Fibroblast of lung (primary cell): Measurements from ENCODE around the gene RHBDL3. TPM values are rescaled to one million over a fixed set of nuclear protein-coding genes. Genes with fewer than 3 reads are reported as not detected.

Experiments used
- DNase-seq, 2 donors: peaks; one replicate each; pipeline versions ENCODE4 v3.0.0 to v3.0.0-alpha.2; 2010; ENCODE audit warnings: low read depth in 2 of 2
- H2AFZ ChIP-seq: 2 replicates; pipeline ENCODE4 v1.5.1; 2012; ENCODE audit warnings: low read length, control low read depth, inconsistent platforms
- H3K27ac ChIP-seq: 2 replicates; pipeline ENCODE4 v1.5.1; 2011; ENCODE audit warnings: low read length, control low read depth; ENCODE audit not compliant: insufficient read depth
- H3K27me3 ChIP-seq: 2 replicates; pipeline ENCODE4 v1.5.1; 2011; ENCODE audit warnings: mild to moderate bottlenecking, low read length; ENCODE audit not compliant: control insufficient read depth, insufficient read depth
- H3K36me3 ChIP-seq: 2 replicates; pipeline ENCODE4 v1.5.1; 2011; ENCODE audit warnings: low read length; ENCODE audit not compliant: control insufficient read depth, insufficient read depth
- H3K4me1 ChIP-seq: 2 replicates; pipeline ENCODE4 v1.5.1; 2011; ENCODE audit warnings: low read length; ENCODE audit not compliant: control insufficient read depth, insufficient read depth; ENCODE audit errors: extremely low read depth
- H3K4me2 ChIP-seq: 2 replicates; pipeline ENCODE4 v1.5.1; 2011; ENCODE audit warnings: low read length, control low read depth; ENCODE audit not compliant: insufficient read depth; ENCODE audit errors: extremely low read depth
- H3K4me3 ChIP-seq, 4 experiments: fragments of 200-600 bp in 1 of 4; sonication (generic) in 1 of 4; replicated peaks in 1 of 4; 2 replicates each; pipeline ENCODE4 v1.5.1; 2011 to 2016; ENCODE audit warnings: low read length in 4 of 4, low read depth in 3 of 4, mild to moderate bottlenecking in 3 of 4, control low read depth in 2 of 4, inconsistent platforms in 1 of 4, mixed read lengths in 1 of 4; ENCODE audit not compliant: insufficient read depth in 1 of 4; ENCODE audit errors: control extremely low read depth in 1 of 4
- H3K79me2 ChIP-seq: 2 replicates; pipeline ENCODE4 v1.5.1; 2012; ENCODE audit warnings: mild to moderate bottlenecking, low read length, inconsistent platforms; ENCODE audit not compliant: control insufficient read depth, insufficient read depth
- H3K9ac ChIP-seq: 2 replicates; pipeline ENCODE4 v1.5.1; 2011; ENCODE audit warnings: mild to moderate bottlenecking, low read length, control low read depth; ENCODE audit not compliant: insufficient read depth
- H3K9me3 ChIP-seq: 2 replicates; pipeline ENCODE4 v1.5.1; 2012; ENCODE audit warnings: low read depth, low read length; ENCODE audit not compliant: control insufficient read depth, insufficient read depth
- H4K20me1 ChIP-seq: 2 replicates; pipeline ENCODE4 v1.5.1; 2011; ENCODE audit warnings: low read length; ENCODE audit not compliant: control insufficient read depth, insufficient read depth; ENCODE audit errors: extremely low read depth
- CTCF ChIP-seq, 2 donors: IDR thresholded peaks in 1 of 2; conservative IDR thresholded peaks in 1 of 2; 1 replicate in 1 of 2; 2 replicates in 1 of 2; pipeline ENCODE4 v1.5.1; 2011 to 2012; ENCODE audit warnings: low read length in 2 of 2, control low read depth in 1 of 2, inconsistent platforms in 1 of 2, low read depth in 1 of 2, mild to moderate bottlenecking in 1 of 2
- EZH2 ChIP-seq: IDR thresholded peaks from 2 replicates; pipeline ENCODE4 v1.5.1; 2012; ENCODE audit warnings: low read length, control low read depth, mild to moderate bottlenecking; ENCODE audit errors: missing control alignments
- polyA plus RNA-seq, 2 donors: library from polyadenylated mRNA; depleted of rRNA in 1 of 2; stranded (reverse) in 1 of 2; unstranded in 1 of 2; fragments of >200 nt; gene quantifications; 2 replicates each; pipeline ENCODE4 v1.2.1, GENCODE V29; 2011 to 2012; ENCODE audit warnings: missing spikeins in 1 of 2
- total RNA-seq: library from RNA; depleted of rRNA; stranded (reverse); fragments of >200 nt; gene quantifications from 2 replicates; pipeline ENCODE4 v1.2.1, GENCODE V29; 2014

The RHBDL3 gene
- total and polyA plus RNA-seq, 2 donors (not counting 1 experiment from before 2014, with no cell fraction given), result 0.17 to 0.43 TPM

GRCh38 chr17:32298721-32299579 lies 33.3 kb downstream of the RHBDL3 start:
- Histone ChIP-seq H3K9me3 (no peaks in the 10 kb centered on the region), H3K4me2 (no peak overlapping the region), H3K4me1 (no peaks in the 10 kb centered on the region), H3K4me3 (no peak overlapping the region), H3K79me2 (no peaks in the 10 kb centered on the region), H4K20me1 (no peaks in the 10 kb centered on the region), H3K9ac (no peak overlapping the region), H2AFZ (no peak overlapping the region), H3K36me3 (no peaks in the 10 kb centered on the region), H3K27me3 (peaks cover 3% of the 10 kb centered on the region), H3K27ac (no peak overlapping the region)
- DNase-seq, result no peak
- TF ChIP-seq EZH2 (no peak), CTCF (conservative IDR thresholded peaks at IDR 0.05 in 1 of 2, IDR thresholded peaks at IDR 0.05 in 1 of 2; ENCODE audit: low read depth in 1 of 2, low read length in 2 of 2) (no peak)

- H3K79me2 ChIP-seq, result no peaks in the 10 kb centered on the region
- peaks cover 3% of the 10 kb centered on the region for H3K27me3 ChIP-seq
- no peak overlapping the region for H3K4me2 ChIP-seq
- TF ChIP-seq CTCF (conservative IDR thresholded peaks at IDR 0.05 in 1 of 2, IDR thresholded peaks at IDR 0.05 in 1 of 2; ENCODE audit: low read depth in 1 of 2, low read length in 2 of 2), result no peak
- no peak for TF ChIP-seq EZH2
- no peaks in the 10 kb centered on the region for H4K20me1 ChIP-seq
- H3K4me3 ChIP-seq, result no peak overlapping the region
- H3K9me3 ChIP-seq, result no peaks in the 10 kb centered on the region
- no peak overlapping the region for H2AFZ ChIP-seq
- no peaks in the 10 kb centered on the region for H3K4me1 ChIP-seq
- H3K9ac ChIP-seq, result no peak overlapping the region
- H3K27ac ChIP-seq, result no peak overlapping the region
- no peak for DNase-seq
- H3K36me3 ChIP-seq, result no peaks in the 10 kb centered on the region
These were observed 34.0 kb downstream of the RHBDL3 start for GRCh38 chr17:32299580-32300164.

DNA sequence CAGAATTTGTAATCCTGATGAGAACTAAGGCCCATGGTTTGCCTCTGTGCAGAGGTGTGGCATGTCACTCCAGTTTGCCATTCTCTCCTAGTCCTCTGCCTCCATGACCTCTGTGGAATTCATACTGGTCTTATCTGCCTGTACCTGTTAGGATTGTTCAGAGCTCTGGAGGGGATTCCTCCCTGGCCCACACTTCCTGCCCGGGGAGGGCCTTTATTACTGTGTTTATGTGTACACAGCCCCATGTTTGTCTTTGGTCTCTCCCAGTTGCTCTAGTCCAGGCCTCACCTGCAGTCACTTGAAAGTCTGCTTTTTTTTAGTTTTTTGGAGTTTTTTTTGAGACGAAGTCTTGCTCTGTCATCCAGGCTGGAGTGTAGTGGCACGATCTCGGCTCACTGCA lies 36.4 kb downstream of the RHBDL3 start:
- no peaks in the 10 kb centered on the region for H3K4me1 ChIP-seq
- no peak overlapping the region for H3K4me3 ChIP-seq
- no peak overlapping the region for H2AFZ ChIP-seq
- no peak overlapping the region for H3K4me2 ChIP-seq
- no peaks in the 10 kb centered on the region for H3K27me3 ChIP-seq
- H3K79me2 ChIP-seq, result no peaks in the 10 kb centered on the region
- no peaks in the 10 kb centered on the region for H3K9me3 ChIP-seq
- no peak overlapping the region for H3K9ac ChIP-seq
- no peak for TF ChIP-seq EZH2
- no peak for TF ChIP-seq CTCF (conservative IDR thresholded peaks at IDR 0.05 in 1 of 2, IDR thresholded peaks at IDR 0.05 in 1 of 2; ENCODE audit: low read depth in 1 of 2, low read length in 2 of 2)
- H4K20me1 ChIP-seq, result no peaks in the 10 kb centered on the region
- DNase-seq, result no peak
- H3K27ac ChIP-seq, result no peak overlapping the region
- H3K36me3 ChIP-seq, result no peaks in the 10 kb centered on the region
